ENCODE measurements around the gene KIRREL3. TPM values are rescaled to one million over a fixed set of nuclear protein-coding genes. Genes with fewer than 3 reads are reported as not detected.

Gene KIRREL3
- not detected for total RNA-seq

DNA sequence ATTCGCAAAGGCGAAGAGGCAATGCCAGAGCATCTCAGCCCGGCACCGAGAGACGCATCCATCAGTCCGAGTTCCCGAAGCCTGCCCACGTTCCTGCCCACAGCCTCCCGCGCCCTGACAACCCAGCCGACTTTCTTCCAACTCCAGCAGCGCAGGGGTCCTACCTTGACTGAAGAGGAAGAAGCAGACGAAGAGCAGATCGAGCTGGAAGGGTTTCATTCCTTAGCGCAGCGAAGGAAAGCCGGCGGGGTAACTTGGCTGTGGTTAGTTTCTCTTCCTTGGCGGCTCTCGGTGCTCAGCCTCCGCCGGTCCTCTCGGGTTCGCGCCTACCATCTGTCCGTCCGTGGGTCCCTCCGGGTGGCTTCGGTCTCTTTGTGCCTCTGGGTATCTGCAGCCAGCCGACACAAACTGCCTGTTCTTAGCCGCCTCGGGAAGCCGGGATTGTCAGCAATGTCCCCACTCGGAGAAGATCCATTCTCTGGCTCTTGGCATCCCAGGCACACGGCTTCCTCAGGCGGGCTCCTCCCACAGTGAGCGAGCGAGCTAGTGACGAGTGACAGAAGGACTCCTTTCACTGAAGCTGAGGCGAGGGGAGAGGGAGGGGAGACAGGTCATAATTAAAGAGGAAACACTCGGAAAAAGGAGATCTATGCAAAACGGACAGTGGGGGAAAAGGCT, at the start of gene KIRREL3:
TSS of gene KIRREL3 (minus strand) at position 480 of the 678 bp plus-strand sequence.
- H3K27ac Mint-ChIP-seq = no peak within 1 kb of the TSS
- H3K36me3 Mint-ChIP-seq = no peaks in the 10 kb centered on the region
- H3K9me3 Mint-ChIP-seq = no peaks in the 10 kb centered on the region
- DNase-seq (ENCODE audit: low spot score in 2 of 2) (no peak), ATAC-seq (no peak)

DNA sequence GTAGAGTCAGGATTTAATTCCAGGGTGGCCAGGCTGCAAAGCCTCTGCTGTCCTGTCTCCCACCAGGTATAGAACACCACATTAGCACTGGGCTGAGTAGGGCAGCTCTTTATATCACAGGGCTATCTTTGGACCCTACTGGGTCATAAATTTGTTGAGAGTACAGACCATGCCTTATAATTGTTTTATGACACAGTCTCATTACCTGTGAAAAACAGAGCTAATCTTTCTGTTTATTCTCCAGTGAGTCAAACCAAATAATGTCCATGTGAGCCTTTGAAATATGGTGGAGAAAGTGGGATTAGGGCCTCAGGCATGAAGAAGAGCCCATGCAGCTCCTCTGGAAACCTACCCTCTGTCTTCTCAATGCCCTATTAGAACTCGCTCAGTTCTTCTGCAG, 49.6 kb upstream of the KIRREL3 start:
- DNase-seq (ENCODE audit: low spot score in 2 of 2) (no peak), ATAC-seq (no peak)
- Mint-ChIP-seq H3K9me3 (no peaks in the 10 kb centered on the region), H3K36me3 (no peaks in the 10 kb centered on the region), H3K27ac (no peak overlapping the region)

DNA sequence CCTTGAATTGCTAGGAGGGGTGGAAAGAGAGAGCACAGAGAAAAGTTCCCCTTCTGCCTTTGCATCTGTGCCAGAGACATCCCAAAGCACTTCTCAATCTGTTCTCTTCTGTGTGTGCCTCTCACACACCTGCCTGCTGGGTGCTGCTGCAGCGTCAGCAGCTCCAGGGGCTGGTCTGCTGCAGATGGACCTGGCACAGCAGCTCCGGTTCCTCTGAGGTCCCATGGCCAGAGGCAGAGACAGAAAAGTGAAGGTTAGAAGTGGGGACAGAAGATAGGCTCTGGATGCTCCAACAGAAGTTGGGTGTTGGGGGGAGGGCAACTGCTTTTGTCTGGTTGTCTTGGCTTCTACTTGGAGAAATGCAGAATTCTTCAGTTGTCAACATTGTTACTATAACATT, 48.9 kb upstream of the KIRREL3 start:
- no peak for DNase-seq (ENCODE audit: low spot score in 2 of 2)
- Mint-ChIP-seq H3K27ac (no peak overlapping the region), H3K9me3 (no peaks in the 10 kb centered on the region), H3K36me3 (no peaks in the 10 kb centered on the region)
- ATAC-seq = no peak

DNA sequence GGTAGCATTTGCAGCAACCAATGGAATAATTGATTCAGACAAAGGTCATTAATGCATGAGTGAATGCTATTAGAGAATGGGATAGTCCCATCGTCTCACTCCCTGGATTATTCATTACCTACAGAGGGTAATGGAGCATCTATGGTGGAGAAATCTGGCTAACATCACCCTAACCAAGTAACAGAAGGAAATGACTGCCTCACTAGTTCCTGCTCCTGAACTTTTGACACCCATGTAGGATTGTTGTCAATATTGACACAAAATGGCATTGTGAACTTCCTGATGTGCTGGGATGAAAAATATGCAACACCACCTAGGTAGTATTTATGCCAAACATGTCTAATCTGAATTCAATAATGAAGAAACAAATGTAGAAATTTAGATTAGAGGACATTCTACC, 44.0 kb upstream of the KIRREL3 start:
- DNase-seq (ENCODE audit: low spot score in 2 of 2) (no peak), ATAC-seq (no peak)
- Mint-ChIP-seq H3K27ac (no peak overlapping the region), H3K9me3 (peaks cover 0 to 3% of the 10 kb centered on the region in 2 donors), H3K36me3 (no peaks in the 10 kb centered on the region)

DNA sequence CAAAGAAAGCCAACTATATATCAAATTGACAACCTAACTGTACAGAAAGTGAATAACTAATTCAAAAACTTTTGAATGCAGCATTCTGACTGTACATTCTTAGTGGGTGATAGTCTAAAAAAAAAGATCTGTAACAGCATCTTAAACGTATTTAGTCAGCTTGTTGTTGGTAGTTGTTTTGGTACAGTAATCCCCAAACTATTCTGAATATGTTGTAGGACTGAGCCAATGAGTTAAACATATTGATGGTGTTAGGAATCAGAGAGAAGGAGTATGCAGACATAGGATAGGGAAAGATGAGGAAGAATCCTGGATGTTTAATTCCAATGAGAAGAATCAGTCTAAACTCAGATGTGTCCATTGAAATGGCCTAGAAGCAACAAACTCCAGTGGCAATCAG, 41.9 kb upstream of the KIRREL3 start:
- DNase-seq (ENCODE audit: low spot score in 2 of 2) (no peak), ATAC-seq (no peak)
- Mint-ChIP-seq H3K27ac (no peak overlapping the region), H3K9me3 (peaks cover 0 to 10% of the 10 kb centered on the region in 2 donors), H3K36me3 (no peaks in the 10 kb centered on the region)

DNA sequence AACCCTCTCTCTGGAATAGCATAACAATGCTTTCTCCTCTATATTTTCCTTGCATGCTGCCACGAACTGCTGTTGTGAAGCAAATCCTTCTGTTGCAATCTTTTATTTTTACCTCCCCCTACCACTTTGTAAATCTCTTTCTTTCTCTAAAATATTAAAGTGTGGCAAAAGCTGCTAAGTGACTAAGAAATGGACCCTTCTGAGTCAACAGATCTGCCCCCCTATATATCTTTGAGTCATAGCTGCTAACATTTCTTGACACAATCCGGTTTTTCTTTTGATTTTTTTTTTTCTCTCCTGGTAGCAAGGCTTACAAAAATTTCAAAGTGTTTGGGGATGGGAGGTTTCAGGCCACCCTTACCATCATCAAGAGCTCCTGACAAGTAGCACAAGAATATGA, 39.0 kb upstream of the KIRREL3 start:
- Mint-ChIP-seq H3K27ac (no peak overlapping the region), H3K36me3 (no peaks in the 10 kb centered on the region), H3K9me3 (peaks cover 0 to 10% of the 10 kb centered on the region in 2 donors)
- no peak for DNase-seq (ENCODE audit: low spot score in 2 of 2)
- no peak for ATAC-seq

DNA sequence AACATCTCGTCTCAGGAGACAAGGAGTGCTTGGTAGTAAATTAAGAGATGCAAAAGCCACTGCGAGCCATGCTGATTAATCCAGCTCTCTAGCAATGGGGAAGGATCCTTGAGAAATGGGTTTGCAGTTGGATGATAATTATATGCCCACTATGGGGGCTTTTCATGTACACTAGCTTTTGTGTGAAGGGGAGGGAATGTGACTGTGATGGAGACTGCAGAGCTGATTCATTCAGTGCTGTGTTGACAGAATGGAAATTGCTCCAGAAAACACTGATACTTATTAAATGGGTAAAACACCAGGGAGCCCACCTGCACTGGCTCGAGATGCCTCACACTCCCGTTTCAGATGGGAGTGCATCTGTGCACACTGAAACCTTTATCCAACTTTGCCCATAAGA, 37.0 kb upstream of the KIRREL3 start:
- no peak for DNase-seq (ENCODE audit: low spot score in 2 of 2)
- H3K9me3 Mint-ChIP-seq = peaks cover 0 to 17% of the 10 kb centered on the region in 2 donors
- ATAC-seq = no peak
- H3K27ac Mint-ChIP-seq = no peak overlapping the region
- H3K36me3 Mint-ChIP-seq = no peaks in the 10 kb centered on the region

DNA sequence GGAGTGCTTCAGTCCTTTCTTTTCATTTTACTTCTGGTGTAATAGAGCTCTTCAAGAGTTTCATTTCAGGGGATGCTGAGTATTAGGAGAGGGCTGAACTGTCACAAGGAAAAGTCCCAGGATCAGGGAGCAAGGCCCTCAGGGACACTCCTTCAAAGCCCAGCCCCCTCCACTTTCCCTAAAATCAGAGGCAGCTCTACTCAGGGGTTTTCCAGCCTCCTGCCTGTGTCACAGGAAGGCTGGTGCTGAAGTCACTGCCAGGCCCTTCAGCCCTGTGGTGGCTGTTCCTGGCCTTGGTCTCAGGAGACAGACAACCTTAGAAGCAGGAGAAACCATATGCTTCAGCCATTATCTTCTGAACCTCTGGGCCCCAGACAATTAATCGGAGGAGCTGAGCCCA, 36.4 kb upstream of the KIRREL3 start:
- no peaks in the 10 kb centered on the region for H3K36me3 Mint-ChIP-seq
- DNase-seq (ENCODE audit: low spot score in 2 of 2) (no peak), ATAC-seq (no peak)
- H3K27ac Mint-ChIP-seq = no peak overlapping the region
- peaks cover 0 to 14% of the 10 kb centered on the region in 2 donors for H3K9me3 Mint-ChIP-seq

DNA sequence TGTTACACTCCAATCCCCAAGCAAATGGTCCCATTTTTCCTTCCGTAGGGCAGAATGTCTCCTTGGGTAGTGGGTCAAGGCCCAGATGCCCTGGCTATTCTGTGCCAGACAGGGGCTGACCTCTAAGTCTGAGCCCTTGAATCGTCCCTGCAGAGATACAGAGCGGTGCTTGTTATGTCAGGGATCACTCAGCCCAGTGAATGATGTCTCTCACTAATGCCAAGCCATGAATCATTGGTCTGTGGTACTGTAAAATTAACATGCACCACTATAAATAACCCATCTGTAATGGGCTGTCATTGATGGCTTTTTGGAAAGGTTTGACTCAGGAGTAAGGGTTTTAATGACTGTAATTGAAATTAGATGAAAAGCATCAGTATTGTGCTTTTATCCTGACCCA, 35.3 kb upstream of the KIRREL3 start:
- peaks cover 0 to 14% of the 10 kb centered on the region in 2 donors for H3K9me3 Mint-ChIP-seq
- no peak overlapping the region for H3K27ac Mint-ChIP-seq
- ATAC-seq = no peak
- no peak for DNase-seq (ENCODE audit: low spot score in 2 of 2)
- no peaks in the 10 kb centered on the region for H3K36me3 Mint-ChIP-seq

DNA sequence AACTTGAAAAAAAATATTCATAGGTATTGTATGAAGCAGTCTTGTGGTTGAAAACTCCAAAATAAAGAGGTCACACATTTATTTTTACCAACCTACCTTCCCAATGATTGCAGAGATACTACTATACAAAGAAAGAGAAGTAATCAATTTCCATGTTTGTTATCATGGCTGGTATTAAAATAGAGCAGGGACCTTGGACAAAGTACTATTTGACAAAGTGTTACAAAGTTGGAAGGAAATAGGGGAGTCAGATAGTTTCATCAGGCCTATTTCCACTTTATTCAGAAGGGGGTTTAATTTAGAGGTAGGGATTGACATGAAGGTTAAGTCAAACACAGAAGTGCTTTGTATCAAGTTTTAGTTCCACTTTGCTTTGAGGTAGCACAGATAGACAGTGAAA, 34.4 kb upstream of the KIRREL3 start:
- H3K27ac Mint-ChIP-seq = no peak overlapping the region
- no peaks in the 10 kb centered on the region for H3K36me3 Mint-ChIP-seq
- ATAC-seq (no peak), DNase-seq (ENCODE audit: low spot score in 2 of 2) (no peak)
- peaks cover 0 to 14% of the 10 kb centered on the region in 2 donors for H3K9me3 Mint-ChIP-seq

DNA sequence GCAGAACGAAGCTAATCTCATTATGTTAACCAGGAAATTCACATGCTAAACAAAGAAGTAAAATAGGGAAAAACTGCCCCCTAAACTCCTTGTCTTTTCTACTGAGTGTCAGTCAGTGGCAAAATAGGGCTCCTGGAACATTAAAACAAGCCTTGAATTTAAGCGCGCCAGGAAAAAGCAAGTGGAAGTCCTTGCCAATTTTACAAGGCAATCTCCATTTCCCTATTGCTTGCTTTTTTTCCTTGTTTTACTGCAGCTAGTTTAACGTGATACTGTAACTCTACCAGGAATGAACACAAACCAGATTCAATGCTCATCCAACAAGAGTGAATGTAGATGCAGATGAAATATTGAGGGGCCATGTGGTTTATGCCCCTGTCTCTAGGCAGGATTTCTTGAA, 28.1 kb upstream of the KIRREL3 start:
- peaks cover 0 to 5% of the 10 kb centered on the region in 2 donors for H3K9me3 Mint-ChIP-seq
- ATAC-seq (no peak), DNase-seq (ENCODE audit: low spot score in 2 of 2) (no peak)
- no peaks in the 10 kb centered on the region for H3K36me3 Mint-ChIP-seq
- no peak overlapping the region for H3K27ac Mint-ChIP-seq

DNA sequence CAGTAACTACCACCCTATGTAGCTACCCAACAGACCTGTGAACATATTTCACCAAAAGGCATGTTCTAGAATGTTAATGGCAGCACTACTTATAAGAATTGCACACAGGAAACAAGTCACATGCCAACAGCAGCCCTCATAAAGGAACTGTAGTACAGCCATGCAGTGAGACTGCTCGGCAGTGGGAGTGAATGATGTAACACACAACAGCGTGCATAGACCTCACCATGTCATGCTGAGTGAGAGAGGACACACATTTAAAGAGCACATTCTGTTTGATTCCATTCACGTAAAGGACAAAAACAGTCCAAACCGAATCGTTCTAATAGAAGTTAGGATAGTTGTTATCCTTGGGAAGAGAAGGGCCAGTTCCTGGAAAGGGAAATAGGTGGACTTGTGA, 27.2 kb upstream of the KIRREL3 start:
- peaks cover 0 to 3% of the 10 kb centered on the region in 2 donors for H3K9me3 Mint-ChIP-seq
- H3K27ac Mint-ChIP-seq = no peak overlapping the region
- no peak for DNase-seq (ENCODE audit: low spot score in 2 of 2)
- ATAC-seq = no peak
- H3K36me3 Mint-ChIP-seq = no peaks in the 10 kb centered on the region

DNA sequence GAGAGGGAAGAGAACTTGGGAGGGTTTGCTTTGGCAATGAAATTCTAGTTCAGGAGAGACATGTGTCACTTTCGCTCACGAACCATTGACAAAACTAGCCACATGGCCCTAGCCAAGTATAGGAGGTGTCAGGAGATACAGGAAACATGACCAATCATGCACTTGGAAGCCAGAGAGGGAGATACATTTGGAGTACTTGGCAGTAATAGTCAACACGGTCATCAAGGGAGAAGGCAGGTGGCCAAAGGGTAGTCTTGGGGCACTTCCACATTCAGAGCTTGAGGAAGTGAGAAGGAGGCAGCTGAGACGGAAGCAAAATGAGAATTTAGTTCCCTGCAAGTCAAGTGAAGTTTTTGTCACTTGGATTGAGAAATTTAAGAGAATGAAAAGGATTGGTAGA, 26.4 kb upstream of the KIRREL3 start:
- Mint-ChIP-seq H3K27ac (no peak overlapping the region), H3K9me3 (peaks cover 0 to 3% of the 10 kb centered on the region in 2 donors), H3K36me3 (no peaks in the 10 kb centered on the region)
- no peak for ATAC-seq
- DNase-seq (ENCODE audit: low spot score in 2 of 2) = no peak

DNA sequence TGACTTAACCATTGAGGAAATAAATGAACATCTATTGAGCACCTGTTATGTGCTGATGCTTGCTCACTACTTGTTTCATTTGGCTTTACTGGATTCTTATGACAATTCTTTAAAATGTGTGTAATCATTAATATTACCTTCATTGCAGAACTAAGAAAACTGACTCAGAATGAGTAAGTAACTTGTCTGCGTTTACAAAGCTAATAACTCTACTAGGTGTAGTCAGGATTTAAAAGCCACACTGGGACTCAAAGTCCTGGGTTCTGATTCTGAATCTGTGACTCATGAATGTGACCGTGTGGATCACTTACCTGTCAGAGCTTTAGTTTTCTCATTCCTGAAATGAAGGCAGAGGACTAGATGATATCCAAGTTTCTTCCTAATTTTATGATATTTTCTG, 23.4 kb upstream of the KIRREL3 start:
- Mint-ChIP-seq H3K9me3 (peaks cover 0 to 3% of the 10 kb centered on the region in 2 donors), H3K36me3 (no peaks in the 10 kb centered on the region), H3K27ac (no peak overlapping the region)
- DNase-seq (ENCODE audit: low spot score in 2 of 2) (no peak), ATAC-seq (no peak)

DNA sequence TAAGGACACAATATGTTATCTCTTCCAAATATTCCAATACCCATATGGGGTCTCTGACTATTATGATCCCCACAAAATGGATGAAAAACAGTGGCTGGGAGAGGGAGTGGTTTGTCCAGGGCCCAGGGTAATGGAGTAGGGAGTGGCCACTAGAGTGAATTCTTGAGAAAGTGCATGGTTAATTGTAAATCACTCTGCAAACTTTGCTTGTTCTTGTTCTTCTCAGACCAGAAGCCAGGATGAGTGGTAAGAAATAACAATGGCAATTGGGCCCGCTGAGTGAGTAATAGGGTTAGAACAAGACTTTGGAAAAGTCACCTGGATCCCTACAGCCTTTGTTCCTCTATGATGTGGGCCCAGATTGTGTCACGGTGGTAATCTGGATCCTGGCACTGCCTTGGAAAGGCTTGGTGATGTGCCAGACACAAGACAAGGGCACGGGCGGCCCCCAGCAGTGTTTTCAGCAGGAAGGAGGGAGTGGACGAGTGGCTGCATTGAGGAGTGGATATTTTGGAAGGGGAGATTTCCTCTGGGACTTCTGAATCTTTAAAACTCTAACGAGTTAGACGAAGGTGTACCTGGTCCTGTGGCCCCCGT, 18.2 kb upstream of the KIRREL3 start:
- H3K27ac Mint-ChIP-seq = no peak overlapping the region
- no peak for ATAC-seq
- H3K9me3 Mint-ChIP-seq = no peaks in the 10 kb centered on the region
- H3K36me3 Mint-ChIP-seq = no peaks in the 10 kb centered on the region
- no peak for DNase-seq (ENCODE audit: low spot score in 2 of 2)

DNA sequence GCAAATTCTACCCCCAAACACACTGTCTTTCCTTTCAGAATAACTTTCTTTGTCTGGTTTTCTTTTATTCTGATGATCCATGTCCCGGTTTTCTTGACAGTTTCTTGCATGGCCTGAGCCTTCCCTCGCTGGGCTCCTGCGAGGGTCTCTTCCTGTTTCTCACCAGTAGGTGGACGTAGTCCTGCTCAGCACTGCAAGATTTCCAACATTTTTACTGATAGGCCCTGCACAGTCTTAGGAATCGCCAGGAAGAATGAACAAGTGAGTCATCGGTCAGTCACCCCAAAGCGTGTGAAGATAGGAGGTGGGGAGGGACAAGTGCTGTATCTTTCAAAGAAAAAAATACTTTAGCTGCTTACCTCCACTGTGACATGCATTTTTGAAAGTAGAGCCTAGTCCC, 16.9 kb upstream of the KIRREL3 start:
- DNase-seq (ENCODE audit: low spot score in 2 of 2) (no peak), ATAC-seq (no peak)
- Mint-ChIP-seq H3K27ac (no peak overlapping the region), H3K36me3 (no peaks in the 10 kb centered on the region), H3K9me3 (no peaks in the 10 kb centered on the region)

DNA sequence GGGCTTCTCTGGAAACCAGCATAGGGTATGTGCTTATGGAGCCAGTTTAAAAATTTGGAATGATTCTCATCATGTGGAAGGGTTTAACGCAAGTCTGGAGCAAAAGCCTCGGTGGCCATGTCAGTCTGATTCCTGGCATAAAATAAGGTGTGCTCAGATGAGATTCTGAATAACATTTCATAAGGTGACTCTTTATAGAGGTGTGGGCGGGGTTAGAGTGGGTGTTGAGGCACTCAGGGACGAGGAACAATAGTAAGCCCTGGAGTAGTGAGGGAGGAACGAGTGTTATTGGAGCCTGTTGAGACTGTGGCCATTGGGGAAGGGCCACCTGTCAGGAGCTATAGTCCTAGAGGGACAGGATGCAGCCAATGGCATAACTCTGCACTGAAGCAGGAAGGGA, 13.0 kb upstream of the KIRREL3 start:
- DNase-seq (ENCODE audit: low spot score in 2 of 2) (no peak), ATAC-seq (no peak)
- no peaks in the 10 kb centered on the region for H3K9me3 Mint-ChIP-seq
- no peak overlapping the region for H3K27ac Mint-ChIP-seq
- no peaks in the 10 kb centered on the region for H3K36me3 Mint-ChIP-seq

DNA sequence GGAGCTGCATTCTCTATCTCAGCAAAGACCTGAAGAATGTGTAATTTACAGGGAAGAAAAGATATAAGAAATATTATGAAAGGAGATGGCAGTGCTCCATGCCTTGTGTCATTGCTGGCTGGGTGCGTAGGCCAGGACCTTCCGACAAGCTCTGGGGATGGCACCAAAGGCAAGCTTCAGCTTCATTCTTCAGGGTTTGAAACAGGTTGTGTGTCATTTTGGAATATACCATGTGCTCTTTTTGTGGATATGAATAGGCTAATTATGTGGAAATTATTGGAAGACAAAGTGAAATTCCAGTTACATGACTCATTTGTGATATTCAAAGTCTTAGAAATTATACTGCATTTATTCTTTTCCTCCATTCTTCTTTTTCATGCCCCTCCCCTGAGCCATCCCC, 5.7 kb upstream of the KIRREL3 start:
- DNase-seq (ENCODE audit: low spot score in 2 of 2) (no peak), ATAC-seq (no peak)
- no peaks in the 10 kb centered on the region for H3K36me3 Mint-ChIP-seq
- no peaks in the 10 kb centered on the region for H3K9me3 Mint-ChIP-seq
- no peak overlapping the region for H3K27ac Mint-ChIP-seq
